Right lobe of liver (tissue), 4 donors: Measurements from ENCODE around the gene LCE6A.

Experiments
- CTCF ChIP-seq, 4 donors: fragments of 200-600 bp in 3 of 4; fragments of 450-650 bp in 1 of 4; IDR thresholded peaks; one replicate each; pipeline versions ENCODE4 v1.5.1 to v1.8.0; 2016 to 2022; ENCODE audit warnings: antibody characterized with exemption in 4 of 4, mild to moderate bottlenecking in 2 of 4
- POLR2A ChIP-seq: fragments of 450-650 bp; IDR thresholded peaks from one replicate; pipeline ENCODE4 v1.6.1; 2017; ENCODE audit warnings: antibody characterized with exemption, mild to moderate bottlenecking
- donor health status: DM: no; HTN: no; CAD: no.
- donor health status: DM: no; HTN: no; CAD: no.
- donor health status: DM: no; HTN: yes; CAD: no.

- no peak for TF ChIP-seq CTCF (IDR thresholded peaks at IDR 0.05)
- no peak for TF ChIP-seq POLR2A
Observed at GRCh38 chr1:152795686-152796085, 47.0 kb upstream of the LCE6A start.
